Lower leg skin (tissue), 3 donors: ENCODE data around the gene UFD1.

Source experiments
- CTCF ChIP-seq, 3 donors: fragments of 450-650 bp; IDR thresholded peaks; one replicate each; pipeline ENCODE4 v1.5.1; 2016; ENCODE audit warnings: antibody characterized with exemption in 3 of 3, mild to moderate bottlenecking in 3 of 3, moderate library complexity in 2 of 3
- POLR2A ChIP-seq, 2 donors: fragments of 450-650 bp; IDR thresholded peaks; one replicate each; pipeline ENCODE4 v1.6.1; 2016 to 2017; ENCODE audit warnings: antibody characterized with exemption in 2 of 2, mild to moderate bottlenecking in 1 of 2, moderate library complexity in 1 of 2

- no peak for TF ChIP-seq POLR2A (IDR thresholded peaks at IDR 0.05)
- no peak for TF ChIP-seq CTCF (IDR thresholded peaks at IDR 0.05)
These were observed 35.3 kb downstream of the UFD1 start for GRCh38 chr22:19443544-19444211.
